GM23338 (cell line): ENCODE results near the gene DNAJA1. TPM values are rescaled to one million over a fixed set of nuclear protein-coding genes. Genes with fewer than 3 reads are reported as not detected.

Source experiments
- ATAC-seq: fragments of 200-7000 bp; cut with Tn5 transposase; 3 replicates; pipeline ENCODE4 v1.9.1; 2020
- DNase-seq: peaks from one replicate; pipeline ENCODE4 v3.0.0-alpha.2; 2015; ENCODE audit warnings: low spot score
- H2AFZ ChIP-seq: fragments of 200-600 bp; sonication (generic); 2 replicates; pipeline ENCODE4 v1.8.0; 2016; ENCODE audit warnings: antibody characterized with exemption, mild to moderate bottlenecking, moderate library complexity
- H3F3A ChIP-seq: fragments of 200-600 bp; sonication (generic); replicated peaks from 2 replicates; pipeline ENCODE4 v1.8.0; 2017; ENCODE audit warnings: antibody characterized with exemption, mixed run types, low read depth
- H3K27ac ChIP-seq: fragments of 200-600 bp; sonication (generic); 2 replicates; pipeline ENCODE4 v1.6.1; 2016; ENCODE audit warnings: low read depth
- H3K27me3 ChIP-seq: fragments of 200-600 bp; sonication (generic); 2 replicates; pipeline ENCODE4 v1.8.0; 2016; ENCODE audit warnings: mild to moderate bottlenecking, mixed run types, moderate library complexity; ENCODE audit not compliant: insufficient read depth
- H3K36me3 ChIP-seq: fragments of 200-600 bp; sonication (generic); 2 replicates; pipeline ENCODE4 v1.8.0; 2016; ENCODE audit warnings: mild to moderate bottlenecking; ENCODE audit not compliant: insufficient read depth
- H3K4me1 ChIP-seq: fragments of 200-600 bp; sonication (generic); 2 replicates; pipeline ENCODE4 v1.8.0; 2016; ENCODE audit warnings: mild to moderate bottlenecking, moderate library complexity; ENCODE audit not compliant: insufficient read depth
- H3K4me2 ChIP-seq: fragments of 200-600 bp; sonication (generic); 2 replicates; pipeline ENCODE4 v1.7.1; 2017; ENCODE audit warnings: mixed run types
- H3K4me3 ChIP-seq: fragments of 200-600 bp; sonication (generic); 2 replicates; pipeline ENCODE4 v1.6.1; 2016; ENCODE audit warnings: mixed run types
- H3K79me2 ChIP-seq: fragments of 200-600 bp; sonication (generic); replicated peaks from 2 replicates; pipeline ENCODE4 v1.8.0; 2017; ENCODE audit warnings: mild to moderate bottlenecking; ENCODE audit not compliant: insufficient read depth
- H3K9me2 ChIP-seq: fragments of 200-600 bp; sonication (generic); 2 replicates; pipeline ENCODE4 v1.8.0; 2017; ENCODE audit not compliant: insufficient read depth
- H4K20me1 ChIP-seq: fragments of 200-600 bp; sonication (generic); replicated peaks from 2 replicates; pipeline ENCODE4 v1.8.0; 2017; ENCODE audit warnings: mild to moderate bottlenecking; ENCODE audit not compliant: insufficient read depth
- H3K27ac Mint-ChIP-seq: 2 replicates; pipeline ENCODE4 v1.8.0; 2020; ENCODE audit warnings: inconsistent platforms, mild to moderate bottlenecking, moderate library complexity, mixed read lengths
- H3K27me3 Mint-ChIP-seq: 3 replicates; pipeline ENCODE4 v1.8.0; 2022; ENCODE audit warnings: low read depth, mild to moderate bottlenecking, moderate library complexity, mixed read lengths, inconsistent platforms; ENCODE audit not compliant: insufficient read depth, poor library complexity
- H3K36me3 Mint-ChIP-seq: 3 replicates; pipeline ENCODE4 v1.8.0; 2021; ENCODE audit warnings: low read depth, mild to moderate bottlenecking, inconsistent platforms, moderate library complexity, mixed read lengths
- H3K4me1 Mint-ChIP-seq: 3 replicates; pipeline ENCODE4 v1.8.0; 2020; ENCODE audit warnings: mild to moderate bottlenecking, inconsistent platforms, mixed read lengths
- H3K4me3 Mint-ChIP-seq: 3 replicates; pipeline ENCODE4 v1.8.0; 2021; ENCODE audit warnings: moderate library complexity, mild to moderate bottlenecking, inconsistent platforms, mixed read lengths
- H3K9me3 Mint-ChIP-seq: 3 replicates; pipeline ENCODE4 v1.8.0; 2020; ENCODE audit warnings: moderate library complexity, mild to moderate bottlenecking, inconsistent platforms, mixed read lengths
- CTCF ChIP-seq, 2 experiments: fragments of 200-600 bp in 1 of 2; sonication (generic) in 1 of 2; conservative IDR thresholded peaks; 2 replicates each; pipeline versions ENCODE4 v1.5.1 to v1.6.1; 2016 to 2017; ENCODE audit warnings: antibody characterized with exemption in 2 of 2, low read depth in 2 of 2, mild to moderate bottlenecking in 2 of 2, moderate library complexity in 1 of 2
- ETS1 ChIP-seq: IDR thresholded peaks from 2 replicates; pipeline ENCODE4 v1.6.1; 2016; ENCODE audit warnings: antibody characterized with exemption
- EZH2 ChIP-seq: fragments of 200-600 bp; sonication (generic); IDR thresholded peaks from one replicate; pipeline ENCODE4 v1.8.0; 2017; ENCODE audit warnings: antibody characterized with exemption, mild to moderate bottlenecking, low read depth; ENCODE audit not compliant: unreplicated experiment
- NANOG ChIP-seq: IDR thresholded peaks from 2 replicates; pipeline ENCODE4 v1.6.1; 2016; ENCODE audit warnings: antibody characterized with exemption, borderline replicate concordance
- ZNF331 ChIP-seq: fragments of 250-450 bp; sonication (Bioruptor Pico); IDR thresholded peaks from 2 replicates; pipeline ENCODE4 v1.5.0; 2020; ENCODE audit warnings: low read depth, mild to moderate bottlenecking, moderate library complexity
- ZNF462 ChIP-seq: fragments of 250-450 bp; sonication (Bioruptor Pico); IDR thresholded peaks from 2 replicates; pipeline ENCODE4 v1.5.0; 2020; ENCODE audit warnings: mild to moderate bottlenecking, moderate library complexity
- polyA plus RNA-seq: library from polyadenylated mRNA; unstranded; fragments of >200 nt; fragmentation: Nextera tagmentation; extraction: Ambion mirVana; gene quantifications from 2 replicates; pipeline ENCODE4 v1.2.1, GENCODE V29; 2016
- total RNA-seq: library from RNA; depleted of rRNA; stranded (reverse); fragments of >200 nt; shearing (Covaris generic); gene quantifications from 2 replicates; pipeline ENCODE4 v1.2.3, GENCODE V29; 2014

Gene DNAJA1
- total and polyA plus RNA-seq, 2 experiments from 2014 or later = 95.4 to 115 TPM

- no peak for TF ChIP-seq ZNF462 (CRISPR knock-in tag)
These were observed 7.2 kb downstream of the DNAJA1 start (continued) for GRCh38 chr9:33032292-33032691.

GRCh38 chr9:33032865-33033264, 7.8 kb downstream of the DNAJA1 start:
- TF ChIP-seq EZH2 = no peak
- no peak for TF ChIP-seq ZNF331 (CRISPR knock-in tag)
- no peak for TF ChIP-seq NANOG
- no peak for TF ChIP-seq ETS1
- TF ChIP-seq CTCF (conservative IDR thresholded peaks at IDR 0.05; ENCODE audit: low read depth in 2 of 2) = no peak
- TF ChIP-seq ZNF462 (CRISPR knock-in tag) = no peak
- Histone ChIP-seq H4K20me1 (peaks cover 68% of the 10 kb centered on the region), H3K4me3 (no peak overlapping the region), H3K4me1 (no peaks in the 10 kb centered on the region), H3K27me3 (no peaks in the 10 kb centered on the region), H3K4me2 (no peak overlapping the region), H3K27ac (no peak overlapping the region), H3K79me2 (peaks cover 61% of the 10 kb centered on the region), H3F3A (peaks cover 15% of the 10 kb centered on the region; the same call in 1 of the 2 replicates), H3K9me2 (no peaks in the 10 kb centered on the region), H3K36me3 (peaks cover 96% of the 10 kb centered on the region), H2AFZ (no peak overlapping the region)
- Mint-ChIP-seq H3K9me3 (no peaks in the 10 kb centered on the region), H3K27me3 (no peaks in the 10 kb centered on the region), H3K4me1 (0 out of 3 replicates have a peak, but pooled peaks cover 2% of the 10 kb centered on the region), H3K36me3 (peaks cover 98% of the 10 kb centered on the region), H3K4me3 (no peak overlapping the region), H3K27ac (no peak overlapping the region)
- no peak for DNase-seq
- no peak for ATAC-seq
